GM20000 (cell line): ENCODE results near the gene SSNA1.

Experiments used
- DNase-seq: peaks from one replicate; pipeline ENCODE4 v3.0.0; 2012; ENCODE audit warnings: low spot score
- TF ChIP-seq, protein P1 (sequence below): IDR thresholded peaks from 2 replicates; pipeline ENCODE4 v1.5.1; 2012; ENCODE audit warnings: mild to moderate bottlenecking, control low read depth; ENCODE audit errors: extremely low read depth, missing control alignments

Gene SSNA1

GRCh38 chr9:137200311-137201204, 12.1 kb downstream of the SSNA1 start, which contains the start of gene TPRN:
TPRN (minus strand) TSS chr9:137200741; CDS start chr9:137200711, 30 bp downstream.
- TF ChIP-seq, protein P1, sequence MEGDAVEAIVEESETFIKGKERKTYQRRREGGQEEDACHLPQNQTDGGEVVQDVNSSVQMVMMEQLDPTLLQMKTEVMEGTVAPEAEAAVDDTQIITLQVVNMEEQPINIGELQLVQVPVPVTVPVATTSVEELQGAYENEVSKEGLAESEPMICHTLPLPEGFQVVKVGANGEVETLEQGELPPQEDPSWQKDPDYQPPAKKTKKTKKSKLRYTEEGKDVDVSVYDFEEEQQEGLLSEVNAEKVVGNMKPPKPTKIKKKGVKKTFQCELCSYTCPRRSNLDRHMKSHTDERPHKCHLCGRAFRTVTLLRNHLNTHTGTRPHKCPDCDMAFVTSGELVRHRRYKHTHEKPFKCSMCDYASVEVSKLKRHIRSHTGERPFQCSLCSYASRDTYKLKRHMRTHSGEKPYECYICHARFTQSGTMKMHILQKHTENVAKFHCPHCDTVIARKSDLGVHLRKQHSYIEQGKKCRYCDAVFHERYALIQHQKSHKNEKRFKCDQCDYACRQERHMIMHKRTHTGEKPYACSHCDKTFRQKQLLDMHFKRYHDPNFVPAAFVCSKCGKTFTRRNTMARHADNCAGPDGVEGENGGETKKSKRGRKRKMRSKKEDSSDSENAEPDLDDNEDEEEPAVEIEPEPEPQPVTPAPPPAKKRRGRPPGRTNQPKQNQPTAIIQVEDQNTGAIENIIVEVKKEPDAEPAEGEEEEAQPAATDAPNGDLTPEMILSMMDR = no peak

DNA sequence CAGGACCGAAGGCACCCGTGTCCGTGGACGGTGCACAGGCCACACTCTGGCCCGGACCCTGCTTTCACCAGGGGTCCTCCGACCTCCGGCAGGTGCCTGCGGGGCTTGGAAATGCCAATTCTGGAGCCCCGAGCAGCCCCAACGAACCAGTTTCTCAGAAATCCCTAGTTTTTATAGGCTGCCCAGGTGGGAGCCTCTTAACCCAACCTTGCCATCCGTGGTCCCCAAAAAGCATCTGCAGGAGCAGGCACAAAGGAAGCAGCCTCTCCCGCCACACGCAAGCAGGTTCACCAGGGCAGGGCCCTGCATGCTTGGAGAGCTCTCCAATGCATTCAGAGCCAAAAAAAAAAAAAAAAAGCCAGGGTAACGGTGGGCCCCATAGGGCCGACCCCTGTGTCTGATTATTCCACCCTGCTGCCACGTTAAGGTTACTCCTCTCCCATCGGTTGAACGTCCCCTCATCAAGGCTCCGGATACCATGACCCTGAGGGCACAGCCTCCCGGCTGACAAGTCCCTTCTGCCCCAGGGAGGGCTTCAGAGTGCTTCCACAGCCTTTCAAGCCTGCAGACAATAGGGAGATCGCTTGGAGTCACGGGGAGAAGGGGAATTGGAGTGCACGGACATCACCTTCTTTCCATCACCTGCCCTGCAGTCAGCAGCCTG, 12.9 kb downstream of the SSNA1 start:
- TF ChIP-seq, protein P1 = no peak
- no peak for DNase-seq

More at GRCh38 chr9:137200311-137201204, 12.1 kb downstream of the SSNA1 start, which contains the start of gene TPRN:
- DNase-seq = peak; percentile 100

DNA sequence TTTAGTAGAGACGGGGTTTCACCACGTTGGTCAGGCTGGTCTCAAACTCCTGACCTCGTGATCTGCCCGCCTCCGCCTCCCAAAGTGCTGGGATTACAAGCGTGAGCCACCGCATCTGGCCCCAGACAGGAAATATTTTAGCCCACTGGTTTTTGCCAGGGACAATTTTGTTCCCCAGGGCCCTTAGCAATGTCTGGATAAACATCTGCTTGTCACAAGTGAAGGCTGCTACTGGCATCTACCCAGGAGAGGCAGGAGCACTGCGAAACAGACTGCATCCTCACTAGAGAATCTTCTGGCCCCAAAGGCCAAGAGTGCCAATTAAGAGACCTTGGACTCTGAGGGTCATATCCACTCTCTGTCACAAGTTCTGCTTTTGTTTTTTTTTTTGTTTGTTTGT, 14.5 kb downstream of the SSNA1 start:
- TF ChIP-seq, protein P1 = no peak
- DNase-seq = no peak

GRCh38 chr9:137204731-137205125, 16.3 kb downstream of the SSNA1 start:
- DNase-seq = no peak
- TF ChIP-seq, protein P1 = no peak

- DNase-seq = peak; percentile 98
- TF ChIP-seq, protein P1 = no peak
Measured at GRCh38 chr9:137205126-137206069, 16.9 kb downstream of the SSNA1 start, which contains the start of the genes NDOR1 and TMEM203. NDOR1 (plus strand) TSS chr9:137205700; CDS start chr9:137205778, 78 bp downstream. TMEM203 (minus strand) TSS chr9:137205648; CDS start chr9:137205414, 234 bp downstream.

DNA sequence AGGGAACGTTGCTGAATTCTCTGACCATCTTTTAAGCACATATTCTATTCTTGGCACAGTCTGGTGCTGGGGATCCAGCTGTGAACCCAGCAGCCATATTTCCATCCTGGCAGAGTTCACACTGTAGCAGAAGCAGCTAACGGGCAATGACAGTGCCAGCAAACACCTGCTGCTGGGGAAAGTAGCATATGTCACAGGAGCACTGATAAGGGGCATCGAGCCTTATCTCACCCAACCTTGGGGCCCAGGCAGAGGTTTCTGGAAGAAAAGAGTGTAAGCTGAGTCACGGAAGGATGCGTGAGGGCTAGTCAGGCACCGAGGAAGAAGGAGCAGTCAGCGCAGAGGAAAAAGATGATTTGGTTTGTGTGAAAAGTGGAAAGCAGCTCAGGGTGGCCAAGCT, 18.1 kb downstream of the SSNA1 start:
- DNase-seq = no peak
- TF ChIP-seq, protein P1 = no peak
